ENCODE results near the gene NLRP7. TPM values are rescaled to one million over a fixed set of nuclear protein-coding genes. Genes with fewer than 3 reads are reported as not detected.
"Not testable (repeated sequence)": the region's sequence is repeated elsewhere in the genome, so short reads cannot be mapped to it uniquely, and the experiment has no call there.

The NLRP7 gene
- not detected in 2 replicates for total RNA-seq

- no peak for DNase-seq (ENCODE audit: low read depth in 2 of 2)
Observed at GRCh38 chr19:54947381-54947780, at the start of gene NLRP7. TSS of gene NLRP7 (minus strand) at chr19:54947530.

- no peak for DNase-seq (ENCODE audit: low read depth in 2 of 2)
Observed at GRCh38 chr19:54995561-54995960, 48.2 kb upstream of the NLRP7 start.

GRCh38 chr19:54989531-54989930 is 42.2 kb upstream of the NLRP7 start:
- not testable (repeated sequence) for DNase-seq (ENCODE audit: low read depth in 2 of 2)

- DNase-seq (ENCODE audit: low read depth in 2 of 2) = not testable (repeated sequence)
Observed at GRCh38 chr19:54982562-54982961, 35.2 kb upstream of the NLRP7 start.

- not testable (repeated sequence) for DNase-seq (ENCODE audit: low read depth in 2 of 2)
Observed at GRCh38 chr19:54973229-54974090, 26.1 kb upstream of the NLRP7 start.

GRCh38 chr19:54971446-54971845 is 24.1 kb upstream of the NLRP7 start:
- not testable (repeated sequence) for DNase-seq (ENCODE audit: low read depth in 2 of 2)

- DNase-seq (ENCODE audit: low read depth in 2 of 2) = no peak
Observed at GRCh38 chr19:54969647-54970046, 22.3 kb upstream of the NLRP7 start.

GRCh38 chr19:54967611-54968010 is 20.3 kb upstream of the NLRP7 start:
- DNase-seq (ENCODE audit: low read depth in 2 of 2) = no peak

GRCh38 chr19:54965055-54965454 is 17.7 kb upstream of the NLRP7 start:
- not testable (repeated sequence) for DNase-seq (ENCODE audit: low read depth in 2 of 2)

GRCh38 chr19:54959840-54960239 is 12.5 kb upstream of the NLRP7 start:
- DNase-seq (ENCODE audit: low read depth in 2 of 2) = no peak

GRCh38 chr19:54955376-54955775 is 8.0 kb upstream of the NLRP7 start:
- DNase-seq (ENCODE audit: low read depth in 2 of 2) = no peak

GRCh38 chr19:54953345-54953713 is 6.0 kb upstream of the NLRP7 start:
- DNase-seq (ENCODE audit: low read depth in 2 of 2) = not testable (repeated sequence)

GRCh38 chr19:54952591-54953344 is 5.4 kb upstream of the NLRP7 start:
- no peak for DNase-seq (ENCODE audit: low read depth in 2 of 2)

- DNase-seq (ENCODE audit: low read depth in 2 of 2) = not testable (repeated sequence)
Observed at GRCh38 chr19:54950580-54950979, 3.2 kb upstream of the NLRP7 start.

- no peak for DNase-seq (ENCODE audit: low read depth in 2 of 2)
Observed at GRCh38 chr19:54949412-54949811, 2.1 kb upstream of the NLRP7 start.

- not testable (repeated sequence) for DNase-seq (ENCODE audit: low read depth in 2 of 2)
Observed at GRCh38 chr19:54943772-54944361, 3.5 kb downstream of the NLRP7 start.

- DNase-seq (ENCODE audit: low read depth in 2 of 2) = not testable (repeated sequence)
Observed at GRCh38 chr19:54939538-54939937, 7.8 kb downstream of the NLRP7 start.

GRCh38 chr19:54938906-54939305 is 8.4 kb downstream of the NLRP7 start:
- no peak for DNase-seq (ENCODE audit: low read depth in 2 of 2)

- DNase-seq (ENCODE audit: low read depth in 2 of 2) = no peak
Observed at GRCh38 chr19:54937926-54938325, 9.4 kb downstream of the NLRP7 start.

- no peak for DNase-seq (ENCODE audit: low read depth in 2 of 2)
Observed at GRCh38 chr19:54928299-54928698, 19.0 kb downstream of the NLRP7 start.

GRCh38 chr19:54923276-54923675 is 24.1 kb downstream of the NLRP7 start:
- DNase-seq (ENCODE audit: low read depth in 2 of 2) = no peak

GRCh38 chr19:54921082-54921481 is 26.2 kb downstream of the NLRP7 start:
- no peak for DNase-seq (ENCODE audit: low read depth in 2 of 2)
